Neural cell (in vitro differentiated cells): ENCODE data around the gene LRBA. TPM values are rescaled to one million over a fixed set of nuclear protein-coding genes. Genes with fewer than 3 reads are reported as not detected.

Experiments
- H2AFZ ChIP-seq: fragments of 200-600, 300-800 bp; sonication (generic), shearing (Covaris generic); 2 replicates; pipeline ENCODE4 v1.6.0; 2014; ENCODE audit warnings: low read depth, mild to moderate bottlenecking, antibody characterized with exemption, low read length, moderate library complexity
- H3F3A ChIP-seq: fragments of 200-600 bp; shearing (Covaris generic); 2 replicates; pipeline ENCODE4 v1.6.1; 2016; ENCODE audit warnings: mild to moderate bottlenecking, moderate library complexity, mixed read lengths, antibody characterized with exemption, low read length; ENCODE audit not compliant: insufficient read depth, poor library complexity, severe bottlenecking
- H3K27ac ChIP-seq: fragments of 200-600, 300-800 bp; sonication (generic), shearing (Covaris generic); 2 replicates; pipeline ENCODE4 v1.5.1; 2014; ENCODE audit warnings: mild to moderate bottlenecking, low read length, moderate library complexity
- H3K27me3 ChIP-seq: fragments of 300-800, 200-600 bp; sonication (generic), shearing (Covaris generic); 2 replicates; pipeline ENCODE4 v1.6.0; 2014; ENCODE audit warnings: mild to moderate bottlenecking, low read depth, low read length, moderate library complexity; ENCODE audit not compliant: insufficient read depth
- H3K36me3 ChIP-seq: fragments of 300-800, 200-600 bp; sonication (generic), shearing (Covaris generic); 2 replicates; pipeline ENCODE4 v1.5.1; 2014; ENCODE audit warnings: mild to moderate bottlenecking, antibody characterized with exemption, low read length, moderate library complexity; ENCODE audit not compliant: insufficient read depth
- H3K4me2 ChIP-seq: fragments of 300-800, 200-600 bp; sonication (generic), shearing (Covaris generic); 2 replicates; pipeline ENCODE4 v1.6.0; 2014; ENCODE audit warnings: mild to moderate bottlenecking, low read length
- H3K4me3 ChIP-seq: fragments of 300-800, 200-600 bp; sonication (generic), shearing (Covaris generic); 2 replicates; pipeline ENCODE4 v1.5.1; 2014; ENCODE audit warnings: mild to moderate bottlenecking, low read length, moderate library complexity
- H3K79me2 ChIP-seq: fragments of 200-600 bp; shearing (Covaris generic); replicated peaks from 2 replicates; pipeline ENCODE4 v1.6.0; 2014; ENCODE audit warnings: mild to moderate bottlenecking, low read length, moderate library complexity; ENCODE audit not compliant: insufficient read depth
- H3K9ac ChIP-seq: fragments of 300-800, 200-600 bp; sonication (generic), shearing (Covaris generic); 2 replicates; pipeline ENCODE4 v1.6.1; 2016; ENCODE audit warnings: mild to moderate bottlenecking, low read length, mixed read lengths
- H3K9me2 ChIP-seq: fragments of 200-600 bp; shearing (Covaris generic); 2 replicates; pipeline ENCODE4 v1.6.1; 2016; ENCODE audit warnings: mild to moderate bottlenecking, low read length, mixed read lengths; ENCODE audit not compliant: insufficient read depth
- H3K9me3 ChIP-seq: fragments of 200-600, 300-800 bp; sonication (generic), shearing (Covaris generic); 2 replicates; pipeline ENCODE4 v1.6.1; 2016; ENCODE audit warnings: mild to moderate bottlenecking, mixed run types, low read length, moderate library complexity, mixed read lengths
- H4K20me1 ChIP-seq: fragments of 200-600 bp; shearing (Covaris generic); 2 replicates; pipeline ENCODE4 v1.6.1; 2016; ENCODE audit warnings: mild to moderate bottlenecking, mixed run types; ENCODE audit not compliant: insufficient read depth
- EP300 ChIP-seq: fragments of 450-650 bp; conservative IDR thresholded peaks from 2 replicates; pipeline ENCODE4 v1.6.1; 2014; ENCODE audit warnings: antibody characterized with exemption, mild to moderate bottlenecking, moderate library complexity; ENCODE audit not compliant: poor library complexity, severe bottlenecking
- EZH2 ChIP-seq: fragments of 200-600, 300-800 bp; shearing (Covaris generic), sonication (generic); IDR thresholded peaks from 2 replicates; pipeline ENCODE4 v1.6.1; 2014; ENCODE audit warnings: antibody characterized with exemption, low read length, borderline replicate concordance, mild to moderate bottlenecking; ENCODE audit not compliant: insufficient read depth, poor library complexity, severe bottlenecking
- MXI1 ChIP-seq: fragments of 450-650 bp; conservative IDR thresholded peaks from 2 replicates; pipeline ENCODE4 v1.6.1; 2014; ENCODE audit warnings: antibody characterized with exemption, mild to moderate bottlenecking; ENCODE audit not compliant: poor library complexity, severe bottlenecking
- POLR2AphosphoS5 ChIP-seq: IDR thresholded peaks from 2 replicates; pipeline ENCODE4 v1.6.1; 2012
- RAD21 ChIP-seq: fragments of 450-650 bp; conservative IDR thresholded peaks from 2 replicates; pipeline ENCODE4 v1.6.1; 2014; ENCODE audit warnings: antibody characterized with exemption, mild to moderate bottlenecking, moderate library complexity
- SMC3 ChIP-seq: fragments of 450-650 bp; conservative IDR thresholded peaks from 2 replicates; pipeline ENCODE4 v1.6.1; 2014; ENCODE audit warnings: antibody characterized with exemption, mild to moderate bottlenecking, moderate library complexity; ENCODE audit not compliant: poor library complexity
- TAF1 ChIP-seq: IDR thresholded peaks from 2 replicates; pipeline ENCODE4 v1.6.1; 2012; ENCODE audit warnings: low read depth
- polyA plus RNA-seq: library from polyadenylated mRNA; depleted of rRNA; stranded (reverse); fragments of >200 nt; gene quantifications from 2 replicates; pipeline ENCODE4 v1.2.3, GENCODE V29; 2014
- TF ChIP-seq, protein P1 (sequence below): fragments of 450-650 bp; IDR thresholded peaks from 2 replicates; pipeline ENCODE4 v1.5.1; 2014; ENCODE audit warnings: antibody characterized with exemption, mild to moderate bottlenecking, moderate library complexity; ENCODE audit not compliant: poor library complexity, severe bottlenecking
- TF ChIP-seq, protein P2 (sequence below): IDR thresholded peaks from 2 replicates; pipeline ENCODE4 v1.6.1; 2012; ENCODE audit warnings: borderline replicate concordance

LRBA gene
- polyA plus RNA-seq, 1 donor from 2014 or later = 7.1 TPM

DNA sequence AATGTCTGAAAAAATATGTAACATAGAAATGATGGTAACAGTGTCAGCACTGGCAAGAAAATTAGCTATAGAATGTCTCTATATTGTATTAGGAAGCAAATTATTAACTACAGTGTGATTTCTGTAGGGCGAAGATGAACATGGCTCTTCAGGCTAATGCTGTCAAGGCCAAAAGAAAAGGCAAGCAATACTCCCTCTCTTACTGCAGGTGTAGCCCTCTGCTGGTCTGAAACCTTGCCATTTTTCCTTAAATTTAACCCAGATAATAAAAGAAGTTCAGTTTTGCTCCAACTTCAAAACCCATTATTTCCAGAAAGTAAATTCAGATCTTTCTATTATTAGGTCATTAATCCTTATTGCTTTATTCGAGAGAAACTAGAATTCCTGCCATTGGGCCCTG lies 215.9 kb downstream of the LRBA start:
- Histone ChIP-seq H3K36me3 (no peaks in the 10 kb centered on the region), H4K20me1 (no peaks in the 10 kb centered on the region), H3K4me3 (no peak overlapping the region), H3K27me3 (no peaks in the 10 kb centered on the region), H3K9me3 (no peaks in the 10 kb centered on the region), H3K9ac (no peak overlapping the region), H3F3A (no peaks in the 10 kb centered on the region), H3K9me2 (no peaks in the 10 kb centered on the region), H3K79me2 (no peaks in the 10 kb centered on the region), H3K4me2 (no peak overlapping the region), H3K27ac (no peak overlapping the region), H2AFZ (no peak overlapping the region)
- TF ChIP-seq SMC3 (no peak), EP300 (no peak)
- TF ChIP-seq, protein P1, sequence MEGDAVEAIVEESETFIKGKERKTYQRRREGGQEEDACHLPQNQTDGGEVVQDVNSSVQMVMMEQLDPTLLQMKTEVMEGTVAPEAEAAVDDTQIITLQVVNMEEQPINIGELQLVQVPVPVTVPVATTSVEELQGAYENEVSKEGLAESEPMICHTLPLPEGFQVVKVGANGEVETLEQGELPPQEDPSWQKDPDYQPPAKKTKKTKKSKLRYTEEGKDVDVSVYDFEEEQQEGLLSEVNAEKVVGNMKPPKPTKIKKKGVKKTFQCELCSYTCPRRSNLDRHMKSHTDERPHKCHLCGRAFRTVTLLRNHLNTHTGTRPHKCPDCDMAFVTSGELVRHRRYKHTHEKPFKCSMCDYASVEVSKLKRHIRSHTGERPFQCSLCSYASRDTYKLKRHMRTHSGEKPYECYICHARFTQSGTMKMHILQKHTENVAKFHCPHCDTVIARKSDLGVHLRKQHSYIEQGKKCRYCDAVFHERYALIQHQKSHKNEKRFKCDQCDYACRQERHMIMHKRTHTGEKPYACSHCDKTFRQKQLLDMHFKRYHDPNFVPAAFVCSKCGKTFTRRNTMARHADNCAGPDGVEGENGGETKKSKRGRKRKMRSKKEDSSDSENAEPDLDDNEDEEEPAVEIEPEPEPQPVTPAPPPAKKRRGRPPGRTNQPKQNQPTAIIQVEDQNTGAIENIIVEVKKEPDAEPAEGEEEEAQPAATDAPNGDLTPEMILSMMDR = no peak

DNA sequence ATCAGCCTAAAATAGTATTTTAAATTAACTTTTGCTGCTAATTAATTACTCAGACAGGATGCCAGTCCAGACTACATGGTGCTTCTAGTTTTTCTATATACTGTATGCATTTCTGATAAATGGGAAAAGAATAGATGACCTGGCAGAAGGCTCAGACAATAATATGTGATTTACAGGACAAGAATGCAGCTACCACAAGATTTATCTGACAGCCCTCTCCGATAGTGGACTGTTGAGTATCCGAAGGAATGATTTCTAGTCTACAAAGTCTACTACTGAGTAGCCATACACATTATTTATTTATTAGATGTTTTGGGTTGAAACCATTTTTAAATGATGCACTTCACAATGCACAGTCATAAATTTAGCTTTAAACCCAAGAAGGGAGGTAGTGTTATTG lies 220.4 kb downstream of the LRBA start:
- no peak overlapping the region for H3K4me2 ChIP-seq
- H3K27me3 ChIP-seq = no peaks in the 10 kb centered on the region
- H4K20me1 ChIP-seq = no peaks in the 10 kb centered on the region
- no peak overlapping the region for H3K9ac ChIP-seq
- TF ChIP-seq POLR2AphosphoS5 = no peak
- TF ChIP-seq EP300 = no peak
- TF ChIP-seq TAF1 = no peak
- no peak for TF ChIP-seq MXI1
- no peak for TF ChIP-seq SMC3
- TF ChIP-seq, protein P1 = no peak
- TF ChIP-seq RAD21 = no peak
- TF ChIP-seq, protein P2, sequence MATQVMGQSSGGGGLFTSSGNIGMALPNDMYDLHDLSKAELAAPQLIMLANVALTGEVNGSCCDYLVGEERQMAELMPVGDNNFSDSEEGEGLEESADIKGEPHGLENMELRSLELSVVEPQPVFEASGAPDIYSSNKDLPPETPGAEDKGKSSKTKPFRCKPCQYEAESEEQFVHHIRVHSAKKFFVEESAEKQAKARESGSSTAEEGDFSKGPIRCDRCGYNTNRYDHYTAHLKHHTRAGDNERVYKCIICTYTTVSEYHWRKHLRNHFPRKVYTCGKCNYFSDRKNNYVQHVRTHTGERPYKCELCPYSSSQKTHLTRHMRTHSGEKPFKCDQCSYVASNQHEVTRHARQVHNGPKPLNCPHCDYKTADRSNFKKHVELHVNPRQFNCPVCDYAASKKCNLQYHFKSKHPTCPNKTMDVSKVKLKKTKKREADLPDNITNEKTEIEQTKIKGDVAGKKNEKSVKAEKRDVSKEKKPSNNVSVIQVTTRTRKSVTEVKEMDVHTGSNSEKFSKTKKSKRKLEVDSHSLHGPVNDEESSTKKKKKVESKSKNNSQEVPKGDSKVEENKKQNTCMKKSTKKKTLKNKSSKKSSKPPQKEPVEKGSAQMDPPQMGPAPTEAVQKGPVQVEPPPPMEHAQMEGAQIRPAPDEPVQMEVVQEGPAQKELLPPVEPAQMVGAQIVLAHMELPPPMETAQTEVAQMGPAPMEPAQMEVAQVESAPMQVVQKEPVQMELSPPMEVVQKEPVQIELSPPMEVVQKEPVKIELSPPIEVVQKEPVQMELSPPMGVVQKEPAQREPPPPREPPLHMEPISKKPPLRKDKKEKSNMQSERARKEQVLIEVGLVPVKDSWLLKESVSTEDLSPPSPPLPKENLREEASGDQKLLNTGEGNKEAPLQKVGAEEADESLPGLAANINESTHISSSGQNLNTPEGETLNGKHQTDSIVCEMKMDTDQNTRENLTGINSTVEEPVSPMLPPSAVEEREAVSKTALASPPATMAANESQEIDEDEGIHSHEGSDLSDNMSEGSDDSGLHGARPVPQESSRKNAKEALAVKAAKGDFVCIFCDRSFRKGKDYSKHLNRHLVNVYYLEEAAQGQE = no peak
- no peak for TF ChIP-seq EZH2
- H3K9me2 ChIP-seq = no peaks in the 10 kb centered on the region
- no peaks in the 10 kb centered on the region for H3K9me3 ChIP-seq
- H3K4me3 ChIP-seq = no peak overlapping the region
- no peak overlapping the region for H3K27ac ChIP-seq
- no peaks in the 10 kb centered on the region for H3K79me2 ChIP-seq
- no peak overlapping the region for H2AFZ ChIP-seq
- H3K36me3 ChIP-seq = no peaks in the 10 kb centered on the region
- H3F3A ChIP-seq = no peaks in the 10 kb centered on the region
